ENCODE data around the gene C16orf86. TPM values are rescaled to one million over a fixed set of nuclear protein-coding genes. Genes with fewer than 3 reads are reported as not detected.

The C16orf86 gene
- total RNA-seq, 1 experiment from 2014 or later: 0.79 TPM

DNA sequence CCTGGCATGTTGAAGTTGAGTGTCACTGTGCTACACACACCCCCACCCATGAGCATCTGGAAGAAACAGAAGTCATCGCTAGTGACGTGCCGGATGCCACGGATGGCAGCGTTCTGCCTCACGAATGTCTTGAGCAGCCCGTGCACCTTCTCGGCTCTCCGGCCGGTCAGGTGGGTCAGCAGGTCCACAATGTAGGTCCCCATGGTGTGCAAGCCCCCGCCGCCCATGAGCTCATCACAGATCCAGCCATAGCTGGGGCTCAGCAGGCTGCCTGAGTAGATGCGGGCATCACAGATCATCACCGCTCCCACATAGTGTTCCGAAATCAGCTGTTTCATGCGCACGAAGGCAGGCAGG, 8.9 kb downstream of the C16orf86 start:
- no peaks in the 10 kb centered on the region for H3K9me3 ChIP-seq (ENCODE audit: control insufficient read depth in 1 of 2, insufficient read depth in 1 of 2, low read depth in 1 of 2, low read length in 2 of 2)
- no peak for DNase-seq (ENCODE audit: low read depth, low spot score)
- intact Hi-C loops (cut with micrococcal nuclease): no loop called here
- H3K27me3 ChIP-seq (ENCODE audit: insufficient read depth, low read length): no peaks in the 10 kb centered on the region
- H3K36me3 ChIP-seq (ENCODE audit: control insufficient read depth in 1 of 2, insufficient read depth in 2 of 2, low read length in 2 of 2): no peaks in the 10 kb centered on the region; a peak in 1 of 4 replicates
- no peak overlapping the region for H3K9ac ChIP-seq (ENCODE audit: low read length)
- H3K4me2 ChIP-seq (ENCODE audit: low read length): no peak overlapping the region
- H3K79me2 ChIP-seq (ENCODE audit: insufficient read depth, low read length): no peaks in the 10 kb centered on the region
- ChIA-PET CTCF (no interaction called here), POLR2A (no interaction called here), RAD21 (ENCODE audit: low non-redundant PET in 1 of 2, low total read pairs in 2 of 2, uncharacterized antibody in 2 of 2, unreplicated experiment in 2 of 2) (no interaction called here)
- H3K4me3 ChIP-seq (replicated peaks in 1 of 2; ENCODE audit: low read depth in 1 of 2, low read length in 2 of 2): no peak overlapping the region
- H2AFZ ChIP-seq (ENCODE audit: low read depth, low read length, poor library complexity, severe bottlenecking): no peak overlapping the region
- no peak for ATAC-seq
- H4K20me1 ChIP-seq (ENCODE audit: insufficient read depth): no peaks in the 10 kb centered on the region
- TF ChIP-seq ATF3 (IDR thresholded peaks at IDR 0.05) (no peak), ZBTB33 (IDR thresholded peaks at IDR 0.05; ENCODE audit: extremely low read depth, insufficient replicate concordance, low read length) (no peak), SP1 (IDR thresholded peaks at IDR 0.05; ENCODE audit: low read depth) (no peak), EZH2phosphoT487 (IDR thresholded peaks at IDR 0.05; ENCODE audit: borderline replicate concordance) (no peak), CEBPB (IDR thresholded peaks at IDR 0.05; ENCODE audit: low read depth) (no peak), JUND (IDR thresholded peaks at IDR 0.05) (no peak), REST (IDR thresholded peaks at IDR 0.05; ENCODE audit: low read depth) (no peak), TCF7L2 (IDR thresholded peaks at IDR 0.05; ENCODE audit: borderline replicate concordance, extremely low read depth, insufficient read depth, insufficient read length) (no peak), ZNF274 (IDR thresholded peaks at IDR 0.05; ENCODE audit: low read depth, low read length) (no peak), CBX3 (IDR thresholded peaks at IDR 0.05; ENCODE audit: low read depth) (no peak), SIN3A (IDR thresholded peaks at IDR 0.05; ENCODE audit: low read depth) (no peak)
- TF ChIP-seq, protein P1, sequence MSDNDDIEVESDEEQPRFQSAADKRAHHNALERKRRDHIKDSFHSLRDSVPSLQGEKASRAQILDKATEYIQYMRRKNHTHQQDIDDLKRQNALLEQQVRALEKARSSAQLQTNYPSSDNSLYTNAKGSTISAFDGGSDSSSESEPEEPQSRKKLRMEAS (IDR thresholded peaks at IDR 0.05): no peak
- no TSS peak for BruUV-seq (replicated peaks)
- H3K27ac ChIP-seq (ENCODE audit: low read depth, low read length): no peak overlapping the region
- no peaks in the 10 kb centered on the region for H3K9me2 ChIP-seq (ENCODE audit: insufficient read depth)
- H3K4me1 ChIP-seq (ENCODE audit: control insufficient read depth in 1 of 2, insufficient read depth in 2 of 2, low read length in 2 of 2): peaks cover 0 to 5% of the 10 kb centered on the region in 2 experiments; a peak in 2 of 4 replicates

Data from HCT116 (cell line).